HepG2 (cell line): Measurements from ENCODE around the gene MTHFD1. TPM values are rescaled to one million over a fixed set of nuclear protein-coding genes. Genes with fewer than 3 reads are reported as not detected.

Source experiments
- CEBPB ChIP-seq: IDR thresholded peaks from 2 replicates; pipeline ENCODE4 v1.6.1; 2011; ENCODE audit warnings: low read depth, low read length, improper control_type of control experiment, borderline replicate concordance
- FOSL2 ChIP-seq: sonication (generic); formaldehyde crosslinking; IDR thresholded peaks from 2 replicates; pipeline ENCODE4 v1.4.0; 2020; ENCODE audit warnings: missing genetic modification reagents
- HDAC2 ChIP-seq: sonication (generic); formaldehyde crosslinking; IDR thresholded peaks from 2 replicates; pipeline ENCODE4 v1.4.0; 2020; ENCODE audit warnings: missing genetic modification reagents
- HNRNPK ChIP-seq: fragments of 200-400 bp; formaldehyde crosslinking; IDR thresholded peaks from 2 replicates; pipeline ENCODE4 v1.6.1; 2018; ENCODE audit warnings: low read length, low read depth, moderate library complexity, mild to moderate bottlenecking; ENCODE audit not compliant: poor library complexity, severe bottlenecking
- KLF13 ChIP-seq: sonication (generic); formaldehyde crosslinking; IDR thresholded peaks from 2 replicates; pipeline ENCODE4 v1.4.0; 2020; ENCODE audit warnings: mild to moderate bottlenecking, missing genetic modification reagents
- NR3C1 ChIP-seq: sonication (generic); formaldehyde crosslinking; IDR thresholded peaks from 2 replicates; pipeline ENCODE4 v1.4.0; 2020; ENCODE audit warnings: missing genetic modification reagents
- PRPF4 ChIP-seq: fragments of 200-400 bp; formaldehyde crosslinking; IDR thresholded peaks from 2 replicates; pipeline ENCODE4 v1.6.1; 2016; ENCODE audit warnings: low read length, low read depth; ENCODE audit not compliant: poor library complexity, severe bottlenecking
- RXRA ChIP-seq: sonication (generic); formaldehyde crosslinking; IDR thresholded peaks from 2 replicates; pipeline ENCODE4 v1.5.1; 2020; ENCODE audit warnings: missing genetic modification reagents
- TAF1 ChIP-seq: sonication (generic); formaldehyde crosslinking; IDR thresholded peaks from 2 replicates; pipeline ENCODE4 v1.4.0; 2020; ENCODE audit warnings: missing genetic modification reagents
- ZC3H4 ChIP-seq: sonication (generic); formaldehyde crosslinking; IDR thresholded peaks from 2 replicates; pipeline ENCODE4 v1.4.0; 2020; ENCODE audit warnings: missing genetic modification reagents, borderline replicate concordance
- ZFAT ChIP-seq: sonication (generic); formaldehyde crosslinking; conservative IDR thresholded peaks from 2 replicates; pipeline ENCODE4 v1.8.1; 2023; ENCODE audit warnings: missing genetic modification reagents, inconsistent platforms
- ZNF256 ChIP-seq: sonication (generic); formaldehyde crosslinking; conservative IDR thresholded peaks from 2 replicates; pipeline ENCODE4 v1.4.0; 2020; ENCODE audit warnings: missing genetic modification reagents
- ZNF33A ChIP-seq: sonication (generic); formaldehyde crosslinking; IDR thresholded peaks from 2 replicates; pipeline ENCODE4 v1.5.1; 2020; ENCODE audit warnings: missing genetic modification reagents, mild to moderate bottlenecking, moderate library complexity, borderline replicate concordance
- ZNF850 ChIP-seq: sonication (generic); formaldehyde crosslinking; conservative IDR thresholded peaks from 2 replicates; pipeline ENCODE4 v1.9.0; 2021; ENCODE audit warnings: mild to moderate bottlenecking, missing genetic modification reagents
- ZNF891 ChIP-seq: sonication (generic); formaldehyde crosslinking; IDR thresholded peaks from 2 replicates; pipeline ENCODE4 v1.5.0; 2020; ENCODE audit warnings: mild to moderate bottlenecking, missing genetic modification reagents
- ZSCAN31 ChIP-seq: sonication (generic); formaldehyde crosslinking; IDR thresholded peaks from 2 replicates; pipeline ENCODE4 v1.5.0; 2020; ENCODE audit warnings: low read depth, mild to moderate bottlenecking, missing genetic modification reagents
- polyA plus RNA-seq, 8 experiments: library from polyadenylated mRNA; depleted of rRNA in 3 of 8; stranded (reverse) in 7 of 8; unstranded in 1 of 8; fragments of >200 nt; fragmentation: Illumina TruSeq in 4 of 8; extraction: Trizol in 4 of 8; gene quantifications; 2 replicates each; pipeline versions ENCODE4 v1.2.1 to v1.2.3, GENCODE V29; 2011 to 2016; ENCODE audit warnings: low read depth in 4 of 8, missing spikeins in 1 of 8, mixed read lengths in 1 of 8; ENCODE audit not compliant: insufficient read depth in 1 of 8
- total RNA-seq, 5 experiments: library from RNA; depleted of rRNA; stranded (reverse); fragments of >200 nt; fragmentation: Illumina TruSeq; extraction: Trizol; gene quantifications; 2 replicates each; pipeline ENCODE4 v1.2.3, GENCODE V29; 2016; ENCODE audit warnings: low read depth in 1 of 5
- TF ChIP-seq, protein P1 (sequence below): IDR thresholded peaks from 2 replicates; pipeline ENCODE4 v1.4.0; 2020; ENCODE audit warnings: mild to moderate bottlenecking, missing genetic modification reagents
- TF ChIP-seq, protein P2 (sequence below): sonication (generic); formaldehyde crosslinking; IDR thresholded peaks from 2 replicates; pipeline ENCODE4 v1.4.0; 2020; ENCODE audit warnings: missing genetic modification reagents, mild to moderate bottlenecking, borderline replicate concordance
- TF ChIP-seq, protein P3 (sequence below): sonication (generic); formaldehyde crosslinking; conservative IDR thresholded peaks from 2 replicates; pipeline ENCODE4 v1.5.0; 2020; ENCODE audit warnings: missing genetic modification reagents
- TF ChIP-seq, protein P4 (sequence below): sonication (generic); formaldehyde crosslinking; IDR thresholded peaks from 2 replicates; pipeline ENCODE4 v1.4.0; 2020; ENCODE audit warnings: low read depth, mild to moderate bottlenecking, missing genetic modification reagents

The MTHFD1 gene
- total and polyA plus RNA-seq, 2 of the 13 experiments (the other 11 are each of a cell fraction or from before 2014, with no cell fraction given), result 31.0 to 106 TPM

DNA sequence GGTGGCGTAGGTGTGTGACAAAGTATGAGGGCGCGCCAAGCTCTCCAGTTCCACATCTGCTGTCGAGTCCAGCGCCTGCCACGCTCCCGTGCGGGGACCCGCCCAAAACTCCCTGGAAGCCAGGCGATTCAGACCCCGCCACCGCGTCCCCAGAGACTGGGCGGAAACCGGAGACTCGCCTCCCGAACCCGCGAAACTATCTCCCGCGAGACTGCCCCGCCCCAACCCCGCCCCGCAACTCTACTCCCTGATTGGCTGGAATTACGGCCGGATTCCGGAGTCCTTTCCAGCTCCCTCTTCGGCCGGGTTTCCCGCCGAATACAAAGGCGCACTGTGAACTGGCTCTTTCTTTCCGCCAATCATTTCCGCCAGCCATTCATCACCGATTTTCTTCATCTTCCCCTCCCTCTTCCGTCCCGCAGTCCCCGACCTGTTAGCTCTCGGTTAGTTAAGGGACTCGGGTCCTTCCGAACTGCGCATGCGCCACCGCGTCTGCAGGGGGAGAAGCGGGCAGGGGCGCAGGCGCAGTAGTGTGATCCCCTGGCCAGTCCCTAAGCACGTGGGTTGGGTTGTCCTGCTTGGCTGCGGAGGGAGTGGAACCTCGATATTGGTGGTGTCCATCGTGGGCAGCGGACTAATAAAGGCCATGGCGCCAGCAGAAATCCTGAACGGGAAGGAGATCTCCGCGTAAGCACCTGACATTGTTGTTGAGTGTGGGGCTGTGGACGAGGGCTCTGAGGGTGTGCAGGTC is at the start of gene MTHFD1 (continued):
- TF ChIP-seq RXRA (CRISPR knock-in tag), result peak; percentile 18
- peak; percentile 37; the same call in 1 of the 2 replicates for TF ChIP-seq HDAC2 (CRISPR knock-in tag)
- no peak for TF ChIP-seq NR3C1 (CRISPR knock-in tag)
- peak; percentile 53; the same call in 1 of the 2 replicates for TF ChIP-seq TAF1
- TF ChIP-seq ZNF33A (CRISPR knock-in tag), result no peak
- 0 out of 2 replicates have a peak, but pooled peaks have one; percentile 77 for TF ChIP-seq KLF13 (CRISPR knock-in tag)
- TF ChIP-seq, protein P1, sequence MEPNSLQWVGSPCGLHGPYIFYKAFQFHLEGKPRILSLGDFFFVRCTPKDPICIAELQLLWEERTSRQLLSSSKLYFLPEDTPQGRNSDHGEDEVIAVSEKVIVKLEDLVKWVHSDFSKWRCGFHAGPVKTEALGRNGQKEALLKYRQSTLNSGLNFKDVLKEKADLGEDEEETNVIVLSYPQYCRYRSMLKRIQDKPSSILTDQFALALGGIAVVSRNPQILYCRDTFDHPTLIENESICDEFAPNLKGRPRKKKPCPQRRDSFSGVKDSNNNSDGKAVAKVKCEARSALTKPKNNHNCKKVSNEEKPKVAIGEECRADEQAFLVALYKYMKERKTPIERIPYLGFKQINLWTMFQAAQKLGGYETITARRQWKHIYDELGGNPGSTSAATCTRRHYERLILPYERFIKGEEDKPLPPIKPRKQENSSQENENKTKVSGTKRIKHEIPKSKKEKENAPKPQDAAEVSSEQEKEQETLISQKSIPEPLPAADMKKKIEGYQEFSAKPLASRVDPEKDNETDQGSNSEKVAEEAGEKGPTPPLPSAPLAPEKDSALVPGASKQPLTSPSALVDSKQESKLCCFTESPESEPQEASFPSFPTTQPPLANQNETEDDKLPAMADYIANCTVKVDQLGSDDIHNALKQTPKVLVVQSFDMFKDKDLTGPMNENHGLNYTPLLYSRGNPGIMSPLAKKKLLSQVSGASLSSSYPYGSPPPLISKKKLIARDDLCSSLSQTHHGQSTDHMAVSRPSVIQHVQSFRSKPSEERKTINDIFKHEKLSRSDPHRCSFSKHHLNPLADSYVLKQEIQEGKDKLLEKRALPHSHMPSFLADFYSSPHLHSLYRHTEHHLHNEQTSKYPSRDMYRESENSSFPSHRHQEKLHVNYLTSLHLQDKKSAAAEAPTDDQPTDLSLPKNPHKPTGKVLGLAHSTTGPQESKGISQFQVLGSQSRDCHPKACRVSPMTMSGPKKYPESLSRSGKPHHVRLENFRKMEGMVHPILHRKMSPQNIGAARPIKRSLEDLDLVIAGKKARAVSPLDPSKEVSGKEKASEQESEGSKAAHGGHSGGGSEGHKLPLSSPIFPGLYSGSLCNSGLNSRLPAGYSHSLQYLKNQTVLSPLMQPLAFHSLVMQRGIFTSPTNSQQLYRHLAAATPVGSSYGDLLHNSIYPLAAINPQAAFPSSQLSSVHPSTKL (CRISPR knock-in tag), result peak; percentile 52
- TF ChIP-seq, protein P2, sequence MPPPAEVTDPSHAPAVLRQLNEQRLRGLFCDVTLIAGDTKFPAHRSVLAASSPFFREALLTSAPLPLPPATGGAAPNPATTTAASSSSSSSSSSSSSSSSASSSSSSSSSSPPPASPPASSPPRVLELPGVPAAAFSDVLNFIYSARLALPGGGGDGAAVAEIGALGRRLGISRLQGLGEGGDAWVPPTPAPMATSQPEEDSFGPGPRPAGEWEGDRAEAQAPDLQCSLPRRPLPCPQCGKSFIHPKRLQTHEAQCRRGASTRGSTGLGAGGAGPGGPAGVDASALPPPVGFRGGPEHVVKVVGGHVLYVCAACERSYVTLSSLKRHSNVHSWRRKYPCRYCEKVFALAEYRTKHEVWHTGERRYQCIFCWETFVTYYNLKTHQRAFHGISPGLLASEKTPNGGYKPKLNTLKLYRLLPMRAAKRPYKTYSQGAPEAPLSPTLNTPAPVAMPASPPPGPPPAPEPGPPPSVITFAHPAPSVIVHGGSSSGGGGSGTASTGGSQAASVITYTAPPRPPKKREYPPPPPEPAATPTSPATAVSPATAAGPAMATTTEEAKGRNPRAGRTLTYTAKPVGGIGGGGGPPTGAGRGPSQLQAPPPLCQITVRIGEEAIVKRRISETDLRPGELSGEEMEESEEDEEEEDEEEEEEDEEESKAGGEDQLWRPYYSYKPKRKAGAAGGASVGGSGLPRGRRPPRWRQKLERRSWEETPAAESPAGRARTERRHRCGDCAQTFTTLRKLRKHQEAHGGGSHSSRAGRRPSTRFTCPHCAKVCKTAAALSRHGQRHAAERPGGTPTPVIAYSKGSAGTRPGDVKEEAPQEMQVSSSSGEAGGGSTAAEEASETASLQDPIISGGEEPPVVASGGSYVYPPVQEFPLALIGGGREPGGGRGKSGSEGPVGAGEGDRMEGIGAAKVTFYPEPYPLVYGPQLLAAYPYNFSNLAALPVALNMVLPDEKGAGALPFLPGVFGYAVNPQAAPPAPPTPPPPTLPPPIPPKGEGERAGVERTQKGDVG, result no peak
- TF ChIP-seq, protein P3, sequence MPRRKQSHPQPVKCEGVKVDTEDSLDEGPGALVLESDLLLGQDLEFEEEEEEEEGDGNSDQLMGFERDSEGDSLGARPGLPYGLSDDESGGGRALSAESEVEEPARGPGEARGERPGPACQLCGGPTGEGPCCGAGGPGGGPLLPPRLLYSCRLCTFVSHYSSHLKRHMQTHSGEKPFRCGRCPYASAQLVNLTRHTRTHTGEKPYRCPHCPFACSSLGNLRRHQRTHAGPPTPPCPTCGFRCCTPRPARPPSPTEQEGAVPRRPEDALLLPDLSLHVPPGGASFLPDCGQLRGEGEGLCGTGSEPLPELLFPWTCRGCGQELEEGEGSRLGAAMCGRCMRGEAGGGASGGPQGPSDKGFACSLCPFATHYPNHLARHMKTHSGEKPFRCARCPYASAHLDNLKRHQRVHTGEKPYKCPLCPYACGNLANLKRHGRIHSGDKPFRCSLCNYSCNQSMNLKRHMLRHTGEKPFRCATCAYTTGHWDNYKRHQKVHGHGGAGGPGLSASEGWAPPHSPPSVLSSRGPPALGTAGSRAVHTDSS (CRISPR knock-in tag), result no peak
- no peak for TF ChIP-seq CEBPB
- no peak for TF ChIP-seq ZC3H4
- TF ChIP-seq, protein P4, sequence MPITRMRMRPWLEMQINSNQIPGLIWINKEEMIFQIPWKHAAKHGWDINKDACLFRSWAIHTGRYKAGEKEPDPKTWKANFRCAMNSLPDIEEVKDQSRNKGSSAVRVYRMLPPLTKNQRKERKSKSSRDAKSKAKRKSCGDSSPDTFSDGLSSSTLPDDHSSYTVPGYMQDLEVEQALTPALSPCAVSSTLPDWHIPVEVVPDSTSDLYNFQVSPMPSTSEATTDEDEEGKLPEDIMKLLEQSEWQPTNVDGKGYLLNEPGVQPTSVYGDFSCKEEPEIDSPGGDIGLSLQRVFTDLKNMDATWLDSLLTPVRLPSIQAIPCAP (CRISPR knock-in tag), result peak; percentile 87; the same call in 1 of the 2 replicates
- peak; percentile 93; the same call in 1 of the 2 replicates for TF ChIP-seq ZNF891
- TF ChIP-seq HNRNPK, result no peak
- peak; percentile 21 for TF ChIP-seq ZSCAN31
- peak; percentile 81; the same call in 1 of the 2 replicates for TF ChIP-seq ZNF256 (CRISPR knock-in tag)
- no peak for TF ChIP-seq ZFAT (CRISPR knock-in tag)
- TF ChIP-seq FOSL2 (CRISPR knock-in tag), result peak; percentile 49; the same call in 1 of the 2 replicates
- TF ChIP-seq ZNF850 (CRISPR knock-in tag), result no peak
- TF ChIP-seq PRPF4, result no peak
